Mucosa of descending colon (tissue), 3 donors: ENCODE measurements around the gene FBN1. TPM values are rescaled to one million over a fixed set of nuclear protein-coding genes. Genes with fewer than 3 reads are reported as not detected.

ENCODE experiments used
- ATAC-seq: fragments of 200-7000 bp; cut with Tn5 transposase; one replicate; pipeline ENCODE4 v1.9.1; 2020; ENCODE audit warnings: mild to moderate bottlenecking, moderate library complexity
- DNase-seq, 3 donors: peaks; one replicate each; pipeline ENCODE4 v3.0.0-alpha.2; 2020
- H3K36me3 ChIP-seq: fragments of 200-600 bp; one replicate; pipeline ENCODE4 v1.8.0; 2021; ENCODE audit warnings: low read depth, mild to moderate bottlenecking
- H3K4me1 ChIP-seq: fragments of 200-600 bp; one replicate; pipeline ENCODE4 v1.8.0; 2021; ENCODE audit warnings: low read depth, mild to moderate bottlenecking
- H3K4me3 ChIP-seq: fragments of 200-600 bp; one replicate; pipeline ENCODE4 v1.8.0; 2021; ENCODE audit warnings: mild to moderate bottlenecking
- H3K9me3 ChIP-seq: fragments of 200-600 bp; one replicate; pipeline ENCODE4 v1.8.0; 2021; ENCODE audit warnings: mild to moderate bottlenecking
- intact Hi-C, 2 donors: fragments of 100-400 bp; cut with DNase I in 1 of 2; cut with micrococcal nuclease in 1 of 2; formaldehyde crosslinking; loops; one replicate each; pipeline versions ENCODE4 v1.11.0 to v1.11.1; 2022; cut with DNase I, micrococcal nuclease
- total RNA-seq, 3 donors: library from RNA; stranded (reverse); fragmentation: NEBNext Ultra II Directional in 2 of 3; extraction: Animal tissue kit (Norgen Biotek cat#: 25700) in 2 of 3; gene quantifications; one replicate each; pipeline versions ENCODE4 v1.2.1 to v1.2.4, GENCODE V29; 2021 to 2023
- TF ChIP-seq, protein P1 (sequence below): fragments of 200-600 bp; IDR thresholded peaks from one replicate; pipeline ENCODE4 v1.8.0; 2022; ENCODE audit warnings: antibody characterized with exemption, mild to moderate bottlenecking
- donor health status: DM: no; HTN: no; CAD: no; lungs with moderate emphysema.
- donor health status: DM: no; HTN: no; CAD: no.
- donor health status: DM: no; HTN: yes; CAD: no.

FBN1 gene
- total RNA-seq, 3 donors from 2014 or later = 9.3 to 47.9 (median 35.9) TPM

DNA sequence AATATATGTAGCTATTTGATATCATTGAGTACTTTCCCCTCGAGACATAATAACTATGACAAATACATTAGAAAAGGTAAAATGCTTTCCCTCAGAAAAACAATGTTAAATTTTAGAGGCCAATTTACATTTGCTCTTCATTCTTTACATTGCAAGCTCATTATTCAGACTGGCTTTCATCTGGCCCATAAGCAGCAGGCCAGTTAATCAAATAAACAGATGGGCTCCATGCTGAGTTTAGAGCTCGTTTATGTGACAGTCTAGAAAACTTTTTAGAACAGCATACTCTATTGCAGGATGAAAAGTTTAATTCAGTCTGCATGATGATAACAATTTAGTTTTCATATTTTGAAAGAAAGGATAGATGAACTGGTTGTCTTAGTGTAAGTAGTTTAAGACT is 163.7 kb downstream of the FBN1 start:
- no peaks in the 10 kb centered on the region for H3K4me1 ChIP-seq
- intact Hi-C loops = no loop called here
- ATAC-seq (no peak), DNase-seq (no peak)
- no peak overlapping the region for H3K4me3 ChIP-seq
- H3K36me3 ChIP-seq = no peaks in the 10 kb centered on the region
- TF ChIP-seq, protein P1, sequence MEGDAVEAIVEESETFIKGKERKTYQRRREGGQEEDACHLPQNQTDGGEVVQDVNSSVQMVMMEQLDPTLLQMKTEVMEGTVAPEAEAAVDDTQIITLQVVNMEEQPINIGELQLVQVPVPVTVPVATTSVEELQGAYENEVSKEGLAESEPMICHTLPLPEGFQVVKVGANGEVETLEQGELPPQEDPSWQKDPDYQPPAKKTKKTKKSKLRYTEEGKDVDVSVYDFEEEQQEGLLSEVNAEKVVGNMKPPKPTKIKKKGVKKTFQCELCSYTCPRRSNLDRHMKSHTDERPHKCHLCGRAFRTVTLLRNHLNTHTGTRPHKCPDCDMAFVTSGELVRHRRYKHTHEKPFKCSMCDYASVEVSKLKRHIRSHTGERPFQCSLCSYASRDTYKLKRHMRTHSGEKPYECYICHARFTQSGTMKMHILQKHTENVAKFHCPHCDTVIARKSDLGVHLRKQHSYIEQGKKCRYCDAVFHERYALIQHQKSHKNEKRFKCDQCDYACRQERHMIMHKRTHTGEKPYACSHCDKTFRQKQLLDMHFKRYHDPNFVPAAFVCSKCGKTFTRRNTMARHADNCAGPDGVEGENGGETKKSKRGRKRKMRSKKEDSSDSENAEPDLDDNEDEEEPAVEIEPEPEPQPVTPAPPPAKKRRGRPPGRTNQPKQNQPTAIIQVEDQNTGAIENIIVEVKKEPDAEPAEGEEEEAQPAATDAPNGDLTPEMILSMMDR = no peak
- no peaks in the 10 kb centered on the region for H3K9me3 ChIP-seq

DNA sequence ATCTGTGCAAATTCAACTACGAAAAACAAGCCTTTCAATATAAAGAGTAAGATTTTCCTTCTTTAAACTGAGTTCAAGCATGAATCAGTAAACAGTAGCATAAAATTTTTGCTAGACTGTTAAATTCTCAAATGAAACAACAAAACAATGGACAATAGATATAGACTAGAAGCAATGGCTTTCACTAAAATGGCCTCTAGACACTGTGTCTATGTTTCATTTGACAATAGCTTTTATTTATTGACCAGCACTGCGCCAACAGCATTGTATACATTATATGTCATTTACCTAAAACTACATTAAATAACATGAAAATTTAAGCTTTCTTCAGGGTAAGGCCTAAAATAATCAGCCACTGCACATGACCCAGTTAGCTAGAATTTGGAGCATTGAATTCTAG is 165.8 kb downstream of the FBN1 start:
- Histone ChIP-seq H3K4me3 (no peak overlapping the region), H3K4me1 (no peaks in the 10 kb centered on the region), H3K36me3 (no peaks in the 10 kb centered on the region), H3K9me3 (no peaks in the 10 kb centered on the region)
- ATAC-seq = no peak
- DNase-seq = no peak
- intact Hi-C loops = no loop called here
- TF ChIP-seq, protein P1 = no peak

GRCh38 chr15:48478581-48478980 is 166.9 kb downstream of the FBN1 start:
- DNase-seq (no peak), ATAC-seq (no peak)
- Histone ChIP-seq H3K36me3 (no peaks in the 10 kb centered on the region), H3K4me1 (no peaks in the 10 kb centered on the region), H3K9me3 (no peaks in the 10 kb centered on the region), H3K4me3 (no peak overlapping the region)
- intact Hi-C loops = no loop called here
- TF ChIP-seq, protein P1 = no peak

- ATAC-seq (no peak), DNase-seq (no peak)
- Histone ChIP-seq H3K36me3 (no peaks in the 10 kb centered on the region), H3K9me3 (no peaks in the 10 kb centered on the region), H3K4me3 (no peak overlapping the region), H3K4me1 (no peaks in the 10 kb centered on the region)
- TF ChIP-seq, protein P1 = no peak
- intact Hi-C loops = no loop called here
Measured at GRCh38 chr15:48477795-48478360, 167.6 kb downstream of the FBN1 start.

DNA sequence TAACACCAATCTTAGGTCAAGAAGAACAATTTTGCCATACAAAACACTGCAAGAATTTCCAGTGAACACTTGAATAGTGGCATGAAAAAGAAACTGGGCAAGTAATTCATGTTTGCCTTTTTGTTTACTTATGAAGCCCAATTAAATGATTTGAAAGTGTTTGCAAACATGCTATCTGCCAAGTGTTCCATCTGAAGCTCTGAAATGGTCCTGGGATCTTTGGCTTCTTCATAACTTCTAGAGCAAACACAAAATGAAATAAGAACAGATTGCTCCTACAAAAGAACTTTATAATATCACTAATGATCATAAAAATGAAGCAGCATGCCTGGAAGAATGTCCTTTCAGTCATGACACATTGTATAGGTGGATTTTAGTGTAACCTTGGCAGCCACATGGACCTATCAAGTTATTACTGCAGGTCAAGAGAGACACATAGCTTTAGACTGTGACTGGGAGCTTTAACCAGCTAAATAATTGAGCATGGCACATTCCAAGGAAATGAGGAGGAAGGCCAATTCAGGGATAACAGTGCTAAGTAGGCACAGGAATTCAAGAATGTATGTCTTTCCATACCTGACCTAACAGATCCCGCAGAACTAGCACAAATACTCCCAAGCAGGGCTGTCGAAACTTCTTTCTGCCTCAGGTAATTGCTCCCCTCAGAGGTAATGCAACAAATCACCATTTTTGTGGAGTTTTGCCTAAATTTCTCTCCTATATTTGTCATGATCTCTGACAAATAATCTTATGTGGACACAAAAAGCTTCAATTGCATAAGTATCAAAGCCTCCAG is 169.7 kb downstream of the FBN1 start:
- TF ChIP-seq, protein P1 = no peak
- no peak for DNase-seq
- H3K36me3 ChIP-seq = no peaks in the 10 kb centered on the region
- no peak overlapping the region for H3K4me3 ChIP-seq
- H3K4me1 ChIP-seq = no peaks in the 10 kb centered on the region
- no peak for ATAC-seq
- H3K9me3 ChIP-seq = no peaks in the 10 kb centered on the region
- intact Hi-C loops = no loop called here
